Neural cell (in vitro differentiated cells): ENCODE data around the gene STAC. TPM values are rescaled to one million over a fixed set of nuclear protein-coding genes. Genes with fewer than 3 reads are reported as not detected.

ENCODE experiments used
- H2AFZ ChIP-seq: fragments of 200-600, 300-800 bp; sonication (generic), shearing (Covaris generic); 2 replicates; pipeline ENCODE4 v1.6.0; 2014; ENCODE audit warnings: low read depth, mild to moderate bottlenecking, antibody characterized with exemption, low read length, moderate library complexity
- H3F3A ChIP-seq: fragments of 200-600 bp; shearing (Covaris generic); 2 replicates; pipeline ENCODE4 v1.6.1; 2016; ENCODE audit warnings: mild to moderate bottlenecking, moderate library complexity, mixed read lengths, antibody characterized with exemption, low read length; ENCODE audit not compliant: insufficient read depth, poor library complexity, severe bottlenecking
- H3K27ac ChIP-seq: fragments of 200-600, 300-800 bp; sonication (generic), shearing (Covaris generic); 2 replicates; pipeline ENCODE4 v1.5.1; 2014; ENCODE audit warnings: mild to moderate bottlenecking, low read length, moderate library complexity
- H3K27me3 ChIP-seq: fragments of 300-800, 200-600 bp; sonication (generic), shearing (Covaris generic); 2 replicates; pipeline ENCODE4 v1.6.0; 2014; ENCODE audit warnings: mild to moderate bottlenecking, low read depth, low read length, moderate library complexity; ENCODE audit not compliant: insufficient read depth
- H3K36me3 ChIP-seq: fragments of 300-800, 200-600 bp; sonication (generic), shearing (Covaris generic); 2 replicates; pipeline ENCODE4 v1.5.1; 2014; ENCODE audit warnings: mild to moderate bottlenecking, antibody characterized with exemption, low read length, moderate library complexity; ENCODE audit not compliant: insufficient read depth
- H3K4me2 ChIP-seq: fragments of 300-800, 200-600 bp; sonication (generic), shearing (Covaris generic); 2 replicates; pipeline ENCODE4 v1.6.0; 2014; ENCODE audit warnings: mild to moderate bottlenecking, low read length
- H3K4me3 ChIP-seq: fragments of 300-800, 200-600 bp; sonication (generic), shearing (Covaris generic); 2 replicates; pipeline ENCODE4 v1.5.1; 2014; ENCODE audit warnings: mild to moderate bottlenecking, low read length, moderate library complexity
- H3K79me2 ChIP-seq: fragments of 200-600 bp; shearing (Covaris generic); replicated peaks from 2 replicates; pipeline ENCODE4 v1.6.0; 2014; ENCODE audit warnings: mild to moderate bottlenecking, low read length, moderate library complexity; ENCODE audit not compliant: insufficient read depth
- H3K9ac ChIP-seq: fragments of 300-800, 200-600 bp; sonication (generic), shearing (Covaris generic); 2 replicates; pipeline ENCODE4 v1.6.1; 2016; ENCODE audit warnings: mild to moderate bottlenecking, low read length, mixed read lengths
- H3K9me2 ChIP-seq: fragments of 200-600 bp; shearing (Covaris generic); 2 replicates; pipeline ENCODE4 v1.6.1; 2016; ENCODE audit warnings: mild to moderate bottlenecking, low read length, mixed read lengths; ENCODE audit not compliant: insufficient read depth
- H3K9me3 ChIP-seq: fragments of 200-600, 300-800 bp; sonication (generic), shearing (Covaris generic); 2 replicates; pipeline ENCODE4 v1.6.1; 2016; ENCODE audit warnings: mild to moderate bottlenecking, mixed run types, low read length, moderate library complexity, mixed read lengths
- H4K20me1 ChIP-seq: fragments of 200-600 bp; shearing (Covaris generic); 2 replicates; pipeline ENCODE4 v1.6.1; 2016; ENCODE audit warnings: mild to moderate bottlenecking, mixed run types; ENCODE audit not compliant: insufficient read depth
- CTCF ChIP-seq: fragments of 450-650 bp; IDR thresholded peaks from 2 replicates; pipeline ENCODE4 v1.5.1; 2014; ENCODE audit warnings: antibody characterized with exemption, mild to moderate bottlenecking, moderate library complexity; ENCODE audit not compliant: poor library complexity, severe bottlenecking
- EP300 ChIP-seq: fragments of 450-650 bp; conservative IDR thresholded peaks from 2 replicates; pipeline ENCODE4 v1.6.1; 2014; ENCODE audit warnings: antibody characterized with exemption, mild to moderate bottlenecking, moderate library complexity; ENCODE audit not compliant: poor library complexity, severe bottlenecking
- EZH2 ChIP-seq: fragments of 200-600, 300-800 bp; shearing (Covaris generic), sonication (generic); IDR thresholded peaks from 2 replicates; pipeline ENCODE4 v1.6.1; 2014; ENCODE audit warnings: antibody characterized with exemption, low read length, borderline replicate concordance, mild to moderate bottlenecking; ENCODE audit not compliant: insufficient read depth, poor library complexity, severe bottlenecking
- MXI1 ChIP-seq: fragments of 450-650 bp; conservative IDR thresholded peaks from 2 replicates; pipeline ENCODE4 v1.6.1; 2014; ENCODE audit warnings: antibody characterized with exemption, mild to moderate bottlenecking; ENCODE audit not compliant: poor library complexity, severe bottlenecking
- POLR2AphosphoS5 ChIP-seq: IDR thresholded peaks from 2 replicates; pipeline ENCODE4 v1.6.1; 2012
- RAD21 ChIP-seq: fragments of 450-650 bp; conservative IDR thresholded peaks from 2 replicates; pipeline ENCODE4 v1.6.1; 2014; ENCODE audit warnings: antibody characterized with exemption, mild to moderate bottlenecking, moderate library complexity
- REST ChIP-seq: IDR thresholded peaks from 2 replicates; pipeline ENCODE4 v1.6.1; 2012; ENCODE audit warnings: borderline replicate concordance
- SMC3 ChIP-seq: fragments of 450-650 bp; conservative IDR thresholded peaks from 2 replicates; pipeline ENCODE4 v1.6.1; 2014; ENCODE audit warnings: antibody characterized with exemption, mild to moderate bottlenecking, moderate library complexity; ENCODE audit not compliant: poor library complexity
- TAF1 ChIP-seq: IDR thresholded peaks from 2 replicates; pipeline ENCODE4 v1.6.1; 2012; ENCODE audit warnings: low read depth
- polyA plus RNA-seq: library from polyadenylated mRNA; depleted of rRNA; stranded (reverse); fragments of >200 nt; gene quantifications from 2 replicates; pipeline ENCODE4 v1.2.3, GENCODE V29; 2014

STAC gene
- polyA plus RNA-seq, 1 donor from 2014 or later, result 4.5 TPM

GRCh38 chr3:36519682-36520081 lies 139.4 kb downstream of the STAC start:
- Histone ChIP-seq H4K20me1 (no peaks in the 10 kb centered on the region), H3K79me2 (no peaks in the 10 kb centered on the region), H3K36me3 (no peaks in the 10 kb centered on the region), H3K9me2 (no peaks in the 10 kb centered on the region), H3F3A (no peaks in the 10 kb centered on the region), H3K9me3 (no peaks in the 10 kb centered on the region), H3K27me3 (no peaks in the 10 kb centered on the region), H3K4me3 (no peak overlapping the region), H2AFZ (no peak overlapping the region), H3K4me2 (no peak overlapping the region), H3K27ac (no peak overlapping the region), H3K9ac (no peak overlapping the region)
- no peak for TF ChIP-seq REST
- no peak for TF ChIP-seq RAD21
- TF ChIP-seq EP300, result no peak
- no peak for TF ChIP-seq CTCF
- TF ChIP-seq SMC3, result no peak
- TF ChIP-seq TAF1, result no peak
- no peak for TF ChIP-seq POLR2AphosphoS5
- TF ChIP-seq EZH2, result no peak
- no peak for TF ChIP-seq MXI1

- H3K27ac ChIP-seq, result no peak overlapping the region
- H3K9ac ChIP-seq, result no peak overlapping the region
- H3K9me3 ChIP-seq, result no peaks in the 10 kb centered on the region
- H3F3A ChIP-seq, result no peaks in the 10 kb centered on the region
- H3K4me3 ChIP-seq, result no peak overlapping the region
- no peak overlapping the region for H3K4me2 ChIP-seq
- no peaks in the 10 kb centered on the region for H3K9me2 ChIP-seq
- H3K27me3 ChIP-seq, result no peaks in the 10 kb centered on the region
- no peaks in the 10 kb centered on the region for H3K79me2 ChIP-seq
- H4K20me1 ChIP-seq, result no peaks in the 10 kb centered on the region
- no peak for TF ChIP-seq RAD21
- no peak for TF ChIP-seq EP300
- TF ChIP-seq REST, result no peak
- no peak for TF ChIP-seq EZH2
- no peak for TF ChIP-seq TAF1
- TF ChIP-seq POLR2AphosphoS5, result no peak
- TF ChIP-seq SMC3, result no peak
- no peak for TF ChIP-seq MXI1
- no peak for TF ChIP-seq CTCF
- no peak overlapping the region for H2AFZ ChIP-seq
- H3K36me3 ChIP-seq, result no peaks in the 10 kb centered on the region
Observed at GRCh38 chr3:36520241-36521006, 140.1 kb downstream of the STAC start.
